Measurements from ENCODE around the gene SUB1.

Gene SUB1

DNA sequence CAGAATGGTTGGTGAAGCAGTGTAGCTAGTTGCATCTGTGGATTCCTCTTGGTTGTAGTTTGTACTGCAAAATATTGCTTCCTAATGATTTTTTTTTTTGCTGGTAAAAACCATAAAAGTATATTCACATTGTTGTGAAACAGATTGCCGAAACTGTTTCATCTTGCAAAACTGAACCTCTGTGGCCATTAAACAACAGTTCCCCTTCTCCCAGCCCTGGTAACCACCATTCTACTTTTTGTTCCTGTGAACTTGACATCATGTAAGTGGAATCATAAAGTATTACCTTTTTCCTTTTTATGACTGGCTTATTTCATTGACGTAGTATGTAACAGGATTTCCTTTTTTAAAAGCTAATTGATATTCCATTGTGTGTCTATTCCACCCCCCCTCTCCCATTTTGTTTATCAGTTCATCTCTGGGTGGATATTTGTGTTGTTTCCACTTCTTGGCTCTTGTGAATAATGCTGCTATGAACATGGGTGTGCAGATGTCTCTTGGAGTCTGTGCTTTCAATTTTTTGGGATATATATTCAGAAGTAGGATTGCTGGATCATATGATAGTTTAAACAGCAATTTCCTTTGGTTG, 11.8 kb downstream of the SUB1 start:
- TF ChIP-seq, protein P1, sequence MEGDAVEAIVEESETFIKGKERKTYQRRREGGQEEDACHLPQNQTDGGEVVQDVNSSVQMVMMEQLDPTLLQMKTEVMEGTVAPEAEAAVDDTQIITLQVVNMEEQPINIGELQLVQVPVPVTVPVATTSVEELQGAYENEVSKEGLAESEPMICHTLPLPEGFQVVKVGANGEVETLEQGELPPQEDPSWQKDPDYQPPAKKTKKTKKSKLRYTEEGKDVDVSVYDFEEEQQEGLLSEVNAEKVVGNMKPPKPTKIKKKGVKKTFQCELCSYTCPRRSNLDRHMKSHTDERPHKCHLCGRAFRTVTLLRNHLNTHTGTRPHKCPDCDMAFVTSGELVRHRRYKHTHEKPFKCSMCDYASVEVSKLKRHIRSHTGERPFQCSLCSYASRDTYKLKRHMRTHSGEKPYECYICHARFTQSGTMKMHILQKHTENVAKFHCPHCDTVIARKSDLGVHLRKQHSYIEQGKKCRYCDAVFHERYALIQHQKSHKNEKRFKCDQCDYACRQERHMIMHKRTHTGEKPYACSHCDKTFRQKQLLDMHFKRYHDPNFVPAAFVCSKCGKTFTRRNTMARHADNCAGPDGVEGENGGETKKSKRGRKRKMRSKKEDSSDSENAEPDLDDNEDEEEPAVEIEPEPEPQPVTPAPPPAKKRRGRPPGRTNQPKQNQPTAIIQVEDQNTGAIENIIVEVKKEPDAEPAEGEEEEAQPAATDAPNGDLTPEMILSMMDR (IDR thresholded peaks at IDR 0.05; ENCODE audit: low read depth, low read length) = no peak
- no peak for DNase-seq (ENCODE audit: extremely low read depth, low read depth)

DNA sequence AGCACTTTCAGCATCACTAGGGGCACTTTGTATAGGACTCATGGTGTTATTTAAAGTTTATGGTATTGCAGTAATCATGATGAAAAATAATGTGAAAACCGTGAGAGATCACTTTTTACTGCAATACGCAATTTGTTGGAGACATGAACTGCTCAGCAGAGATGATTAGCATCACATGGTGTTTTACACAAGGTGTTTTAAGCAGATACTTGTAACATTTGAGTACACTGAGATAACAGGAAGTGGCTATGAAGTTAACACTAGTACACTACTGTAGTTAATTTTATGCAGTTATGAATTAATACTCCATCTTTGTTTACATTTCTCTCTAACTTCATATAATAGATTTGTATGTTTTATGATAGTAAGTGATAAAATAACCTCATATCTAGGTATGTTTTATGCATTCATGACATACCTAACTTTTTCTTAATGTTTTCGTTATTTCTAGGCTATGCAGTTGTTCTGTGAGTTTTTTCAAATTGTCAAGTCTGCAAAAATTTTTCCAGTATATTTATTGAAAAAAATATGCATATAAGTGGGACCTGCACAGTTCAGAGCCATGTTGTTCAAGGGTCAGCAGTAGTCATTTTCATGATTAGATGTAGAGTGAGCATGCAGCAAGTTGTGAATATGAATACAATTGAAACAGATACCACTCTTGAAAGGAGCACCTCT, 13.0 kb downstream of the SUB1 start:
- no peak for DNase-seq (ENCODE audit: extremely low read depth, low read depth)
- TF ChIP-seq, protein P1 (IDR thresholded peaks at IDR 0.05; ENCODE audit: low read depth, low read length) = no peak

DNA sequence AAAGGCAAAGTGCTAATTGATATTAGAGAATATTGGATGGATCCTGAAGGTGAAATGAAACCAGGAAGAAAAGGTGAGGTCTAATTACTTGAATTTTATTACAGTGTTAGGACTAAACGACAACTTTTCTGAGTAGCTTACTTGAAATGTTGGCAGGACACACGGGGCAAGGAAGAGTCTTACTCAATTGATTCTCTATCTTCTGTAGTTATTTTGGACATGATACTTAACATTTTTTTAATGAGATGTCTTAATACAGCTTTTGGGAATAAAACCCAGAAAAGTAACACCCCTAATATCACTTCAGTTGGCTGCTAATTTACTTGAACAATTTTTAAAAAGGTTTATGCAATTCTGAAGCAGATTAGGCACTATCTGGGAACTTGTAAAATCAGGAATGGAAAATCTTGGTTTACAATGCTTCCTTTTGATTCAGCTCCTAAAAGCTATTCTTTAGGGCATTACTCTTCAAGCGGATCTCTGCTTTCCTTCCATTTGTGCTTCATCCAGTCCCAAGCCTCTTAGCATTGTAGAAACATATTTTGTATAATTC, 13.7 kb downstream of the SUB1 start:
- no peak for DNase-seq (ENCODE audit: extremely low read depth, low read depth)
- TF ChIP-seq, protein P1 (IDR thresholded peaks at IDR 0.05; ENCODE audit: low read depth, low read length) = no peak

DNA sequence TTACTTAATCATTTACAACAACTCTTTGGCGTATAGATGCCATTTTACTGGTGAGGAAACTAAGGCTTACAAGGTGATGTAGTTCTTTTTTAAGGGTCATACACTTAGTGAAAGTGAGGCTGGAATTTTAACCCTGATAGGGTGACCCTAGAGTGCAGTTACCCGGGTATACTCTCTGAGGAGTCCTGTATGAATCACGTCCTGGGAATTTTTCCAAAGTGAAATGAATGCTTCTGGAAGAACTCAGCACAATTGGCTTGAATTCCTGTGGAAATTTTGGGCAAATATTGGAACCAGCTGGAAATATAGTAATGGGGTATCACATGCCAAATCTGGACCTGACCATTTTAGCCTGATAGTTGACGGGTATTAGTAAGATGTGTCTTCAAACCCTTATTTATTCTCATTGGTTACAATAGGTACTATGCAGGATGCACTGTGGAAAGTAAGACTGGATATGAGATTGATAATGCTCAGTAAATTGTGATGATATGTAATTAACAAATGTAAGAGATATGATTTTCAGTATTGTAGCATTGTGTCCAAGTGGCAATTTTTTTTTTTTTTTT, 14.8 kb downstream of the SUB1 start:
- peak; percentile 76 for DNase-seq (ENCODE audit: extremely low read depth, low read depth)
- TF ChIP-seq, protein P1 (IDR thresholded peaks at IDR 0.05; ENCODE audit: low read depth, low read length) = no peak

DNA sequence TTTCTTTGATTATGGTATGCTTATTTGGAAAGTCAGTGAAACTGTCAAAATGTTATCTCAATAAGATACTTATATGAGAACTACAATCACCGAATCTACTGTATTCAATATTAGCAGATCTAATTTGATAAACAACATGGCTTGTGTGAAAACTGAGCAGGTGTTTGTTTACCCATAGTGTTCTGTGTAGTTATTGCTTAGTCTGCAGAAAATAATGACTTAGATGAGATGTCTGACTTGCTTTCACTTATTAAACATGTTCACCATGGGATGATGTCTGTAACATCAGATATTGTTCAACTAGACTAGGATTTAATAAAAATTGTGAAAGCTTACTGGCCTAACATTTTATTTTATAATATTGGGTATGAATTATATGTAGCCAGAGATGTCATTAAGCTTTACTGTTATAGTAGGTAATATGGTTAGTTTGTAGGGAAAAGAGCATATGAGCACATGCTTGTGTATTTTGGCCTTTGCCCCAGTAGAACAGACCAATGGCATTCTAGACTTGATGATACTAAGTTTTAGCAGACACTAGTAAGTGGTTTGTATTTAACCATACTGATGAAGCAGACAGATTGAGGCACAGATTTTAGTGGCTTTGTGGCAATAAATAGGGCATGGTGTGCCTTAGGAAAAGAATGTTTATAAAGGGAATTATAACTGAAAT, 16.4 kb downstream of the SUB1 start:
- TF ChIP-seq, protein P1 (IDR thresholded peaks at IDR 0.05; ENCODE audit: low read depth, low read length) = no peak
- DNase-seq (ENCODE audit: extremely low read depth, low read depth) = no peak

DNA sequence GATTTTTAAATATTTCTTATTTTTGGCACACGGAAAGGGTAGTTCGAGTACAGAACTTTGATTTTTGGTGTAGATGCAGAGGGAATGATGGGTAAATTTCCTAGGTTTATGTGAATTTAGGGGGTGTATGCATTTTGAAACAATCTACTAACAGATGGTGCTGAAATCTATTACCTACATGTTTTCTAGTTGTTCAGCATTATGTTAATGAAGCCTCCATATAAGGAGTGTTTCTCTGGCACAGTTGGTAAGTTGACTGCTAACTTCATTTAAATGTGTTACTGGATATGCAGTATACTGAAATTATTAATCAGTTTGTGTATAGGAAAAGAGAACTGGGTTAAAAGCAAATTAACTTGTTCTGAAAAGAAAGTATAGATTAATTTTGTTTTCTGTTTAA, 17.5 kb downstream of the SUB1 start:
- TF ChIP-seq, protein P1 (IDR thresholded peaks at IDR 0.05; ENCODE audit: low read depth, low read length) = no peak
- no peak for DNase-seq (ENCODE audit: extremely low read depth, low read depth)

Data from AG09319 (cell line).